SHP77 (cell line): Measurements from ENCODE around the gene CMYA5.
A peak's percentile ranks its signal among the peaks of the same experiment; 100 is the strongest.
"Not testable (repeated sequence)": the region's sequence is repeated elsewhere in the genome, so short reads cannot be mapped to it uniquely, and the experiment has no call there.

Experiments
- DNase-seq, 2 experiments: peaks; one replicate each; lab custom pipeline; 2025; lab: John Stamatoyannopoulos, UW

Gene CMYA5

GRCh38 chr5:79746642-79747569 lies 57.3 kb downstream of the CMYA5 start:
- no peak for DNase-seq

- no peak for DNase-seq
Observed at GRCh38 chr5:79750611-79751510, 61.2 kb downstream of the CMYA5 start.

GRCh38 chr5:79753092-79753491 lies 63.5 kb downstream of the CMYA5 start:
- no peak for DNase-seq

GRCh38 chr5:79753877-79754645 lies 64.4 kb downstream of the CMYA5 start:
- no peak for DNase-seq

GRCh38 chr5:79754865-79755555 lies 65.4 kb downstream of the CMYA5 start:
- DNase-seq, result no peak

- DNase-seq, result no peak
Observed at GRCh38 chr5:79756076-79756475, 66.4 kb downstream of the CMYA5 start.

GRCh38 chr5:79759436-79759835 lies 69.8 kb downstream of the CMYA5 start:
- DNase-seq, result no peak

- DNase-seq, result no peak
Observed at GRCh38 chr5:79759848-79760247, 70.2 kb downstream of the CMYA5 start.

- DNase-seq, result no peak
Observed at GRCh38 chr5:79762929-79763328, 73.3 kb downstream of the CMYA5 start.

- not testable (repeated sequence) for DNase-seq
Observed at GRCh38 chr5:79764147-79764546, 74.5 kb downstream of the CMYA5 start.

- DNase-seq, result no peak
Observed at GRCh38 chr5:79771387-79771786, 81.8 kb downstream of the CMYA5 start.

- DNase-seq, result no peak
Observed at GRCh38 chr5:79772651-79773050, 83.0 kb downstream of the CMYA5 start.

GRCh38 chr5:79773612-79774011 lies 84.0 kb downstream of the CMYA5 start:
- DNase-seq, result no peak

- peak in 1 of 2 experiments; percentile 52 for DNase-seq
Observed at GRCh38 chr5:79774171-79774854, 84.7 kb downstream of the CMYA5 start.

- DNase-seq, result no peak
Observed at GRCh38 chr5:79774855-79775237, 85.2 kb downstream of the CMYA5 start.

GRCh38 chr5:79784741-79785140 lies 95.1 kb downstream of the CMYA5 start:
- not testable (repeated sequence) for DNase-seq

GRCh38 chr5:79785983-79786382 lies 96.3 kb downstream of the CMYA5 start:
- DNase-seq, result no peak

GRCh38 chr5:79787448-79787847 lies 97.8 kb downstream of the CMYA5 start:
- DNase-seq, result no peak

GRCh38 chr5:79791843-79792242 lies 102.2 kb downstream of the CMYA5 start:
- no peak for DNase-seq

GRCh38 chr5:79792463-79792862 lies 102.8 kb downstream of the CMYA5 start:
- DNase-seq, result no peak

- DNase-seq, result no peak
Observed at GRCh38 chr5:79793304-79793703, 103.7 kb downstream of the CMYA5 start.
